MM.1S (cell line): ENCODE measurements around the gene AARS2.

ENCODE experiments used
- DNase-seq: peaks from one replicate; pipeline ENCODE4 v3.0.0-alpha.2; 2015
- H2AFZ ChIP-seq: fragments of 300-600 bp; sonication (generic); 2 replicates; pipeline ENCODE4 v1.6.0; 2016; ENCODE audit warnings: antibody characterized with exemption, low read length
- H3F3A ChIP-seq: fragments of 300-600 bp; sonication (generic); 2 replicates; pipeline ENCODE4 v1.6.1; 2016; ENCODE audit warnings: mild to moderate bottlenecking, antibody characterized with exemption, low read length, moderate library complexity, mixed read lengths; ENCODE audit not compliant: insufficient read depth
- H3K27ac ChIP-seq: fragments of 300-600 bp; sonication (generic); 2 replicates; pipeline ENCODE4 v1.5.1; 2016; ENCODE audit warnings: mild to moderate bottlenecking, low read length
- H3K27me3 ChIP-seq: fragments of 300-600 bp; sonication (generic); replicated peaks from 2 replicates; pipeline ENCODE4 v1.6.0; 2016; ENCODE audit warnings: low read length; ENCODE audit not compliant: insufficient read depth
- H3K36me3 ChIP-seq: fragments of 300-600 bp; sonication (generic); replicated peaks from 2 replicates; pipeline ENCODE4 v1.6.1; 2016; ENCODE audit warnings: mild to moderate bottlenecking, low read length, mixed read lengths; ENCODE audit not compliant: insufficient read depth
- H3K4me1 ChIP-seq: fragments of 300-600 bp; sonication (generic); 2 replicates; pipeline ENCODE4 v1.6.1; 2016; ENCODE audit warnings: low read length, mixed read lengths
- H3K4me2 ChIP-seq: fragments of 300-600 bp; sonication (generic); 2 replicates; pipeline ENCODE4 v1.6.0; 2016; ENCODE audit warnings: low read depth, low read length
- H3K4me3 ChIP-seq: fragments of 300-600 bp; sonication (generic); 2 replicates; pipeline ENCODE4 v1.5.1; 2016; ENCODE audit warnings: low read length, mixed read lengths
- H3K79me2 ChIP-seq: fragments of 300-600 bp; sonication (generic); 2 replicates; pipeline ENCODE4 v1.6.1; 2016; ENCODE audit warnings: mixed run types, low read length, mixed read lengths
- H3K9ac ChIP-seq: fragments of 300-600 bp; sonication (generic); 2 replicates; pipeline ENCODE4 v1.6.1; 2016; ENCODE audit warnings: low read length, mixed read lengths
- H3K9me2 ChIP-seq: fragments of 300-600 bp; sonication (generic); replicated peaks from 2 replicates; pipeline ENCODE4 v1.6.1; 2016; ENCODE audit warnings: mild to moderate bottlenecking, low read length, mixed read lengths; ENCODE audit not compliant: insufficient read depth
- H3K9me3 ChIP-seq: fragments of 300-600 bp; sonication (generic); replicated peaks from 2 replicates; pipeline ENCODE4 v1.6.1; 2016; ENCODE audit warnings: mild to moderate bottlenecking, low read length, mixed read lengths; ENCODE audit not compliant: insufficient read depth
- H4K20me1 ChIP-seq: fragments of 300-600 bp; sonication (generic); 2 replicates; pipeline ENCODE4 v1.6.1; 2016; ENCODE audit warnings: mild to moderate bottlenecking, low read length, moderate library complexity, mixed read lengths; ENCODE audit not compliant: insufficient read depth
- EZH2 ChIP-seq: fragments of 300-600 bp; sonication (generic); optimal IDR thresholded peaks from 2 replicates; pipeline ENCODE3; 2017; ENCODE audit warnings: low read depth, mild to moderate bottlenecking, antibody characterized with exemption, low read length, mixed read lengths
- EZH2phosphoT487 ChIP-seq: fragments of 300-600 bp; sonication (generic); IDR thresholded peaks from 2 replicates; pipeline ENCODE4 v1.6.1; 2018; ENCODE audit warnings: antibody characterized with exemption, low read length
- TF ChIP-seq, protein P1 (sequence below): fragments of 300-600 bp; sonication (generic); IDR thresholded peaks from 2 replicates; pipeline ENCODE4 v1.5.1; 2016; ENCODE audit warnings: antibody characterized with exemption, low read length, mixed read lengths

Gene AARS2

DNA sequence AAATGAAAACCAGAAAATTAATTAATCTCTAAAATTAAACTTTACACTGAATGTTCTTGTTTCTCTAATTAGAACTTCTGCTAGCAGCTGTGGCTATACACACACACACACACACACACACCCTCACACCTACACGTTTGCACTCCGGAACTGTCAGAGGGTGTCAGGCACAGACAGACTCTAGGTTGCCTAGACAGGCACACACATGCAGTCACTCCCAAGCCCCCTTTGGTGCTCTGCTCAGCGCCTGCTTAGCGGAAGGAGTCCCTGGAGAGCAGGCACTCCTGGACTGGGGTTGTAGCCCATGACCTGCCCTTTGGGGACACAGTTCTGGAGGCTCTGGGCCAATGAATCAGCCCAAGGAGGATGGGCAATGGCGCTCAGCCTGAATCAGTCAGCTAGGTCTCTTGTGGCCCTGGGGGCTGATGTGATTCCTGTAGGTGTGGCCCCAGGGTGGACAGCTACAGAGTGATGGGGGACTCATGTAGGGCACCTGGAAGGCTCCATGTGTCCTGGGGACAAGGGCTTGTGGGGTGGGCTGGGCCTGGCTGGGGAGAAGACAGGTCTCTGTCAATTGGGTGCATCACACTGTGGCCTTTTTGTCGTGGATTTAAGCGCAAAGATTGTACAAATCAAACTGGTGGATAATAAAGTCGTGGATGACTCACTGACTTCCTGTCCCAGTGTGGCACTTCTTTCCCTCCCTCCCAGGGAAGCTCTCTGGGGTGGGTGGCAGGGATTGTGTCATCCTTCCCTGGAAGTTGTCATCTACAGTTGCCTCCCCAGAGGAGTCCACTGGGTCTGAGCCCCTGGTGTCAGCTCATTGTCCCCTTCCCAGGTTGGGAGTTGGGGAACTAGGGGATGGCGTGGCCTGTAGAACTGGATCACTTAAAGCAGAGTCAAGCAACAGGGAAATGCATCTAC, 34.1 kb downstream of the AARS2 start:
- TF ChIP-seq EZH2phosphoT487 (no peak), EZH2 (no peak)
- TF ChIP-seq, protein P1, sequence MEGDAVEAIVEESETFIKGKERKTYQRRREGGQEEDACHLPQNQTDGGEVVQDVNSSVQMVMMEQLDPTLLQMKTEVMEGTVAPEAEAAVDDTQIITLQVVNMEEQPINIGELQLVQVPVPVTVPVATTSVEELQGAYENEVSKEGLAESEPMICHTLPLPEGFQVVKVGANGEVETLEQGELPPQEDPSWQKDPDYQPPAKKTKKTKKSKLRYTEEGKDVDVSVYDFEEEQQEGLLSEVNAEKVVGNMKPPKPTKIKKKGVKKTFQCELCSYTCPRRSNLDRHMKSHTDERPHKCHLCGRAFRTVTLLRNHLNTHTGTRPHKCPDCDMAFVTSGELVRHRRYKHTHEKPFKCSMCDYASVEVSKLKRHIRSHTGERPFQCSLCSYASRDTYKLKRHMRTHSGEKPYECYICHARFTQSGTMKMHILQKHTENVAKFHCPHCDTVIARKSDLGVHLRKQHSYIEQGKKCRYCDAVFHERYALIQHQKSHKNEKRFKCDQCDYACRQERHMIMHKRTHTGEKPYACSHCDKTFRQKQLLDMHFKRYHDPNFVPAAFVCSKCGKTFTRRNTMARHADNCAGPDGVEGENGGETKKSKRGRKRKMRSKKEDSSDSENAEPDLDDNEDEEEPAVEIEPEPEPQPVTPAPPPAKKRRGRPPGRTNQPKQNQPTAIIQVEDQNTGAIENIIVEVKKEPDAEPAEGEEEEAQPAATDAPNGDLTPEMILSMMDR: no peak
- no peak overlapping the region for H2AFZ ChIP-seq
- H3K27ac ChIP-seq: no peak overlapping the region
- H3K4me1 ChIP-seq: no peaks in the 10 kb centered on the region
- H3K9ac ChIP-seq: no peak overlapping the region
- H3F3A ChIP-seq: no peaks in the 10 kb centered on the region
- H4K20me1 ChIP-seq: no peaks in the 10 kb centered on the region
- no peaks in the 10 kb centered on the region for H3K36me3 ChIP-seq
- no peak overlapping the region for H3K4me2 ChIP-seq
- H3K27me3 ChIP-seq: peaks cover 55% of the 10 kb centered on the region
- H3K79me2 ChIP-seq: no peaks in the 10 kb centered on the region
- H3K4me3 ChIP-seq: no peak overlapping the region
- H3K9me2 ChIP-seq: no peaks in the 10 kb centered on the region
- H3K9me3 ChIP-seq: no peaks in the 10 kb centered on the region
- no peak for DNase-seq

DNA sequence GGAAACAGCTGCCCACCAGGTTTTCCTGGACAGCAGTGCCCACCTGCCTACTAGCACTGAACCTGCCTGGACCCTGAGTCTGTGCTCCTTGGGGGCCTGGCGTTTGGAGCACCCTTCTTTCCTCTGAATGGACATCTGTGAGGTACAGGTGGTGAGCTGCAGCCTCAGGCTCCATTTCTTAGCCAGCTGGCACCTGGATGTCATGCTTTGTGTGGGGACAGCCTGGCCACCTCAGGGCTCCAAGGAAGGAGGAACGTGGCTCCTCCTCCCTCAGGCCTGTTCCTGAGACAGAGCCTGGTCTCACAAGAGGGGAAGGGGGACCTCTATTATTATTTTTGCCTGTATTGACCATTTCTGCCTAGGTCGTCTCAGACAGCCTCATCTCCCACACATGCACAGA, 34.8 kb downstream of the AARS2 start:
- Histone ChIP-seq H4K20me1 (no peaks in the 10 kb centered on the region), H3K27ac (no peak overlapping the region), H3K9ac (no peak overlapping the region), H3K27me3 (peaks cover 53% of the 10 kb centered on the region), H3K9me2 (no peaks in the 10 kb centered on the region), H3K9me3 (no peaks in the 10 kb centered on the region), H3F3A (no peaks in the 10 kb centered on the region), H2AFZ (no peak overlapping the region), H3K4me3 (no peak overlapping the region), H3K4me2 (no peak overlapping the region), H3K36me3 (no peaks in the 10 kb centered on the region), H3K79me2 (no peaks in the 10 kb centered on the region), H3K4me1 (no peaks in the 10 kb centered on the region)
- DNase-seq: no peak
- TF ChIP-seq, protein P1: no peak
- TF ChIP-seq EZH2 (no peak), EZH2phosphoT487 (no peak)

DNA sequence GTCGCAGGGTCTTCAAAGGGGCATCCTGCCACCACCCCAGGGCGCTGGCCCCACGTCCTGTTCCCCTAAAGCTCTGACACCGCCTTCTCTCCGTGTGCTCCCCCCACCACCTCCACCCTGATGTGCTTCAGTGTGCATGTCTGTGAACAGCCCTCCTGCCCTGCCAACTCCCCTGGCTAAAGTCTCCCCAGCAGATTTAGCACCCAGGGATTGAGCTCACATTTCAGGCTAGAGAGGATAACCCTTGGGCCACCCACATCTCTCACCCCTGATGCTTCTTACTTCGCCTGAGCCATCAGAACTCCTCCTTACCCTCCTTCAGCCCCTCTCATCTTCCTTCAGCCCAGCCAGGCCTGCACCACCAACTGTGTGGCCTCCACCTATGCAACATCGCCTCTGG, 35.4 kb downstream of the AARS2 start:
- peaks cover 55% of the 10 kb centered on the region for H3K27me3 ChIP-seq
- no peaks in the 10 kb centered on the region for H3K9me2 ChIP-seq
- H3K4me1 ChIP-seq: no peaks in the 10 kb centered on the region
- H3K27ac ChIP-seq: no peak overlapping the region
- DNase-seq: no peak
- H3K9me3 ChIP-seq: no peaks in the 10 kb centered on the region
- H3K79me2 ChIP-seq: no peaks in the 10 kb centered on the region
- H3K4me2 ChIP-seq: no peak overlapping the region
- TF ChIP-seq, protein P1: no peak
- TF ChIP-seq EZH2: no peak
- no peak for TF ChIP-seq EZH2phosphoT487
- no peaks in the 10 kb centered on the region for H4K20me1 ChIP-seq
- no peak overlapping the region for H2AFZ ChIP-seq
- H3K36me3 ChIP-seq: no peaks in the 10 kb centered on the region
- H3K9ac ChIP-seq: no peak overlapping the region
- no peak overlapping the region for H3K4me3 ChIP-seq
- H3F3A ChIP-seq: no peaks in the 10 kb centered on the region
